ENCODE results near the gene B3GNT5.

DNA sequence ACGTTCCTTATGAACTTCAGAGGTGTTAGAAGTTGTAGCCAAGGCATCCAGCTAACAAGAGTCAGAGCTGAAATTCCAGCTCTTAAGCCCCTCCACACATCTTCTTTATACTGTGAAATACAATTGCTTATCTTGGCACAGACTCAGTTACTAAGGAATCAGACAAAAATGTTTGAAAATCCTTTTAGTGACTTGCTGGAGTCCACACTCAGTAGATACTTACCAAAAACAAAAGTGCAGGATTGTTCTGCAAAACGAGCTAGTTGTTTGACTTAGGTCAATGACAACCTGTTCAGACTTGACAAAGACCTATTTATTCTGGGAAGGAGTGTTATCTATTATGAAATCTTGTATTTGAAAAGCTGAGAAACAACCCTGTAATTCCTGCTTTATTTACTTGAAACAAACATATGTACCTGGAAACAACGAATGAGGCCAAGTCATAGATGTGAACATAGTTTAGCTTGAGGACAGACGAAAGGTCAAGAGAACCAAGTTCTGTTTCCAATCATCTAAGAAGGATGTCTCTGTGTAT, 38.5 kb downstream of the B3GNT5 start:
- no peak for TF ChIP-seq POLR2A (IDR thresholded peaks at IDR 0.05)
- TF ChIP-seq, protein P1, sequence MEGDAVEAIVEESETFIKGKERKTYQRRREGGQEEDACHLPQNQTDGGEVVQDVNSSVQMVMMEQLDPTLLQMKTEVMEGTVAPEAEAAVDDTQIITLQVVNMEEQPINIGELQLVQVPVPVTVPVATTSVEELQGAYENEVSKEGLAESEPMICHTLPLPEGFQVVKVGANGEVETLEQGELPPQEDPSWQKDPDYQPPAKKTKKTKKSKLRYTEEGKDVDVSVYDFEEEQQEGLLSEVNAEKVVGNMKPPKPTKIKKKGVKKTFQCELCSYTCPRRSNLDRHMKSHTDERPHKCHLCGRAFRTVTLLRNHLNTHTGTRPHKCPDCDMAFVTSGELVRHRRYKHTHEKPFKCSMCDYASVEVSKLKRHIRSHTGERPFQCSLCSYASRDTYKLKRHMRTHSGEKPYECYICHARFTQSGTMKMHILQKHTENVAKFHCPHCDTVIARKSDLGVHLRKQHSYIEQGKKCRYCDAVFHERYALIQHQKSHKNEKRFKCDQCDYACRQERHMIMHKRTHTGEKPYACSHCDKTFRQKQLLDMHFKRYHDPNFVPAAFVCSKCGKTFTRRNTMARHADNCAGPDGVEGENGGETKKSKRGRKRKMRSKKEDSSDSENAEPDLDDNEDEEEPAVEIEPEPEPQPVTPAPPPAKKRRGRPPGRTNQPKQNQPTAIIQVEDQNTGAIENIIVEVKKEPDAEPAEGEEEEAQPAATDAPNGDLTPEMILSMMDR (IDR thresholded peaks at IDR 0.05), result no peak

All from testis (tissue), 2 donors.